ENCODE data around the gene ZNF217.
"Not testable (repeated sequence)": the region's sequence is repeated elsewhere in the genome, so short reads cannot be mapped to it uniquely, and the experiment has no call there.

Gene ZNF217

DNA sequence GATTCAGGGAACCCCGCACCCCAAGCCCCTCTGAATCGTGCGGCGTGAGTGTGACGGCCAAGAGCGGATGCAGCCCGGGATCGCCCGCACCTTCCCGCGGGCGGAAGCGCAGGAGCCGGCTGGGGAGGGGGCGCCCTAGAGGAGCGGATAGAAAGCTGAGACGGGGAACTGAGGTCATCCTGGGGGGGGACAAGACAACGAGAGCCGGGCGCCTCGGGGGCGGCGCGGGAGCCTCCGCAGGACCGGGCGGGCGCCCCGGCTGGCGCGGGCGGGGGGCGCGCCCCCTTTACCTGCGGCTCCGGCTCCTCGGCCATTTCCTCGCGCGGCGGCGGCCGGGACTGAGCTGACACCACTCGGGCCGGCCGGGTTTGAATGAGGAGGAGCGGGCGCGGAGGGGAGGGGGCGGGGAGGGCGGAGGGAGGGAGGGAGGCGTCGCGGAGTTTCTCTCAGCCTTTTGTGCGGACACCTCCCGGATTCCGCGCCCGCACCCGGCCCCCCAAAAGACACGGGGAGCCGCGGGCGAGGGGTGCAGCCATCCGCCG lies at the start of gene ZNF217:
TSS of gene ZNF217 (minus strand) at position 374 of the 542 bp plus-strand sequence. CDS start 11,013 bp downstream, outside the sequence.
- peak; percentile 42 for DNase-seq

DNA sequence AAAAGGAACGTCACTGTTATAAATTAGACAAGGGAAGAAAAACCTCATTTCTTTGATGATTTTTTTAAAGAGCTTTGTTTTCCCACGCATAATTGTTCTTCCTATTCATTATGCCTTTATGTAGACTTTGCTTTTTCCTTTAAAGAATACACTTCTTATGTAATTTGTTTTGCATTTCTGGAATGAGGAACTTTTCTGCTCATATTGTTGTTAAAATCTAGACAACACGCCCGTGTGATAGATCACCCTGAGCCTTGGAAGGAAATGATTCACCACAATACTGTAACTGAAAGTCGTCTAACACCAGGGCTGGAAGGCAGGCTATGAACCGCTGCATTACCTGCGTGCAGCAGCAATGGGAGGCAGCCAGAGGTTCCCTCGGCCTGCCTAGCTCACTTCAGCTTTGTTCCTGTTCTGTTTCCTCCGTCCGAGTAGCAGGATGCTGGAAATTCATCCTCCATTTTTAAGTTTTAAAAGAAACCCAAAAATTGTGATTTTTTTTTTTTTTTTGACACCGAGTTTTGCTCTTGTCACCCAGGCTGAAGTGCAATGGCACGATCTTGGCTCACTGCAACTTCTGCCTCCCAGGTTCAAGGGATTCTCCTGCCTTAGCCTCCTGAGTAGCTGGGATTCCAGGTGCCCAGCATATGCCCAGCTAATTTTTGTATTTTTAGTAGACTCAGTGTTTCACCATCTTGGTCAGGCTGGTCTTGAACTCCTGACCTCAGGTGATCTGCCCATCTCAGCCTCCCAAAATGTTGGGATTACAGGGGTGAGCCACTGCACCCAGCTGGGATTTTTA lies 49.6 kb upstream of the ZNF217 start:
- DNase-seq: no peak

DNA sequence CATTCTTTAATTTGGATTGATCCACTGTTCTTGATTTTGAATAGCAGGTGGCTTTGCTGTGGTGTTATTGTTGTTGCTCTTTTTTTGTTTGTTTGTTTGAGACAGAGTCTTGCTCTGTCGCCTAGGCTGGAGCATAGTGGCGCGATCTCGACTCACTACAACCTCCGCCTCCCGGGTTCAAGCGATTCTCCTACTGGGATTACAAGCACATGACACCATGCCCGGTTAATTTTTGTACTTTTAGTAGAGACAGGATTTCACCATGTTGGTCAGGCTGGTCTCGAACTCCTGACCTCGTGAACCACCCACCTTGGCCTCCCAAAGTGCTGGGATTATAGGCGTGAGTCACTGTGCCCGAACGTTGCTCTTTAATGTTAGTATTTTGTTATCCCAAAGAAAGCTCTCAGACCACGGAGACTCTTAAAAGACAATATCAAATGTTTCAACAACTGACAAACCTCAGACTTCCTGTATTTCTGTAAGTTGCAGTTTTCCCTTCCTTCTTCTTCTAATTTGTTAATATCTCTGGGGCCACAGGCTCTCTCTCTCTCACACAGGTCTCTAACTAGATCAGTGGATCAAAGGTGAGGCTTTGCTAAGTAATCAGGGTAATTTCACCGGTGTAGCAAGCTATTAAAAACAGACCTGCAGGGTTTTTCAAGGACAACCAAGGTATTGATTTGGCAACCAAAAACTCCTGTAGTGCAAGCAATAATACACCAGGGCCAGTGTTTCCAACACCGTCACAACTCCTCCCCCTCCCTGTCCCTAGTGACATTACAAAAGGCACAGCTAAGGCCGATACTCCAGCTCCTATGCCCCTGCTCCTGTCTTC lies 48.8 kb upstream of the ZNF217 start:
- no peak for DNase-seq

DNA sequence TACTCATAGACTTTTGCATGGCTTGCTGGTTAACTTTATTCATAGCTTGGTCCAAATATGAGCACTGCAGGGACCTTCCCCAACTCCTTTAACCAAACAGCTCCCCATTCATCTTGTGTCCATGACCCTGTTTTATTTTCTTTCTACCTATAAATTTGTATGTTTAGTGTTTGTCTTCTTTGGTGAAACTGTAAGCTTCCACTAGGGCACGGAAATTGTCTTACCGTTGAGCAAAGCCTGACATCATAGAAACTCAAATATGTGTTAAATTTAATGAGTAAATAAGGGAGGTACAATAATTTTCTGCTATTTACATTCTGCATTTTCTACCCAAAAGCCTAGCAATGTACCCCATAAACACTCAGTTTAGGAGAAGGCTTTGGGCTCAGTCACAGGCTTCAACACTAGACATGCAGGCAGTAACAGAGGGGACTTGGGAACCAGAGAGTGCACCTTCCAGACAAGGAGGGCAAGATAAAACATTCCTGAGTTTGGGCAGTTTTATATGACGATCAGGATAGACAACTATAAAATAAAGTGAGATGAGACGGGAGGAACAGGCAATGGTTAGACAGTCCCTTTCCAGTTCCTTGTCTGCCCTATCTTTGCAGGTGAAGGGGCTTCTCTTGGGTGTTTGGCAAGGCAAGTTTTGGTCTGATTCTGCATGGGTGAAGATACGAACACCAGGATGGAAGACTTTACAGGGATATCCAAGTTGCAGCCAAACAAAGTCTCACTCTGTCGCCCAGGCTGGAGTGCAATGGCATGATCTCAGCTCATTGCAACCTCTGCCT lies 46.2 kb upstream of the ZNF217 start:
- DNase-seq: no peak

DNA sequence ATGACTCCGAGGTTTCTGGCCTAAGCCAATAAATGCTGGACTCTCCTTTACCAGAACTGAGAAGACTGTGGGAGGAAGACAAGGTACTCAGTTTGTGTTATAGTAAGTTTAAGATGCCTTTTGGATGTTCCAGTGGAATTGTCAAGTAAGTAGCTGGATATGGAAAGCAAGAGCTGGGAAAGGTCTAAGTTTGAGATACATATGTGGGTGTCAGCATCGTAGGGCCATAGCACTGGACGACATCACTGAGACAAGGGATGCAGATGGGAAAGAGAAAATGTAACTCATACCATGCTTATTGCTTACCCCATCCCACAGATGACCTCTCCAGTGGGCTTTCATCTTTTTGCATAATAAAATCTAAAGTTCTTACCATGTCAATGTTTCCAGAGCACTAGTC lies 45.5 kb upstream of the ZNF217 start:
- DNase-seq: no peak

DNA sequence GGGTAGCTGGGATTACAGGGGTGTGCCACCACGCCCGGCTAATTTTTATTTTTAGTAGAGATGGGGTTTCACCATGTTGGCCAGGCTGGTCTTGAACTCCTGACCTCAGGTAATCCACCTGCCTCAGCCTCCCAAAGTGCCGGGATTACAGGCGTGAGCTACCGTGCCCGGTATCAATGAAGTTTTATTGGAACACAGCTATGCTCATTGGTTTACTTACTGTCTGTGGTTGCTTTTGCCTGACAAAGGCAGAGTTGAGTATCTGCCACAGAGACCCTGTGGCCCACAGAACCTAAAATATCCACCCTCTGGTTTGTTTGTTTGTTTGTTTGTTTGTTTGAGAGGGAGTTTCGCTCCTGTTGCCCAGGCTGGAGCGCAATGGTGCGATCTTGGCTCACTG lies 43.7 kb upstream of the ZNF217 start:
- DNase-seq: not testable (repeated sequence)

DNA sequence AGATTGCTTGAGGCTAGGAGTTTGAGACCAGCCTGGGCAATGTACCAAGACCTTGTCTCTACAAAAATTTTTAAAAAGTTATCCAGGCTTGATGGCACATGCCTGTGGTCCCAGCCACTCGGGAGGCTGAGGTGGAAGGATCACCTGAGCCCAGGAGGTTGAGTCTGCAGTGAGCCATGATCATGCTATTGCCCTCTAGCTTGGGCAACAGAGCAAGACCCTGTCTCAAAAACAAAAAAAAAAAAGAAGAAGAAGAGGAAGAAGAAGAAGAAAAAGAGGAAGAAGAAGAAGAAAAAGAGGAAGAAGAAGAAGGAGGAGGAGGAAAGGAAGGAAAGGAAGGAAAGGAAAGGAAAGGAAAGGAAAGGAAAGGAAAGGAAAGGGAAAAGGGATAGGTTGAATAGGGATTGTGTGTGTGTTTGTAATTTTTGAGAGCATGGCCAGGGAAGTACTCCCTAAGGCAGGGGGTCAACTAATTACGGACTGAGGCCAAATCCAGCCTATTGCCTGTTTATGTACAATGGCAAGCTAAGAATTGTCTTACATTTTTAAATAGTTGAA lies 43.0 kb upstream of the ZNF217 start:
- no peak for DNase-seq

DNA sequence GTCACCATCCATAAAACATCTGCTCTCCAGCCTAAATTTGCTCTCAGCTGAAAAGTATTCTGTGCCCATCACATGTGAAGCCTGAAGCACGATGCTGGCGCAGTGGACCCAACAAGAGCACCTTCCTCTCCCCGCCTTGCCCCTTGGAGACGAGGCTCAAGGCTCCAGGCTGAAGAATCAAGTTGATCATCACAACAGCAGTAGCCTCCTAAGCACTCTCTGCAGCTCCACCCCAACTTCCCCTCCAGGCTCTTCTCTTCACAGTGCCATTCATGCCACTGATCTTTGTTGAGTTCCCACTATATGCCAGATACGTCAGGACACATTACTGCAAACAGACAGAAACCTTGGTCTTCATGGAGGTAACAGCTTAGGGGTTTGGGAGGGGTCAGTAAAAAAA lies 41.6 kb upstream of the ZNF217 start:
- DNase-seq: no peak

DNA sequence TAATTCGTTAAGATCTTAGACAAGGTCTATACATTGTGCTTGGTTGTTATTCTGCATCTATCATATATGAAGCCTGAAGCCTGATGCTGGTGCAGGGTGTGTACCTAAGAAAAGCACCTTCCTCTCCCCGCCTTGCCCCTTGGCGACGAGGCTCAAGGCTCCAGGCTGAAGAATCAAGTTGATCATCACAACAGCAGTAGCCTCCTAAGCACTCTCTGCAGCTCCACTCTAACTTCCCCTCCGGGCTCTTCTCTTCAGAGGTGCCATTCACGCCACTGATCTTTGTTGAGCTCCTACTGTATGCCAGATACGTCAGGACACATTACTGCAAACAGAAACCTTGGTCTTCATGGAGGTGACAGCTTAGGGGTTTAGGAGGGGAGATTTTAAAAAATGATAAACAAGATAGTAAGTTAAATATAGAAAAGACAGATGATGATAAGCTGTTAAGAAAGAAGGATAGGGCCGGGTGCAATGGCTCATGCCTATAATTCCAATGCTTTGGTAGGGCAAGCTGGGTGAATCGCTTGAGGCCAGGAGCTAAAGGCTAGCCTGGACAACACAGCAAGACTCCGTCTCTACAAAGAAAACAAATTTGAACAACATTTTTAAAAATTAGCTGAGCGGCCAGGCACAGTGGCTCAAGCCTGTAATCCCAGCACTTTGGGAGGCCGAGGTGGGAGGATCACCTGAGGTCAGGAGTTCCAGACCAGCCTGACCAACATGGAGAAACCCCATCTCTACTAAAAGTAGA lies 38.4 kb upstream of the ZNF217 start:
- DNase-seq: no peak

DNA sequence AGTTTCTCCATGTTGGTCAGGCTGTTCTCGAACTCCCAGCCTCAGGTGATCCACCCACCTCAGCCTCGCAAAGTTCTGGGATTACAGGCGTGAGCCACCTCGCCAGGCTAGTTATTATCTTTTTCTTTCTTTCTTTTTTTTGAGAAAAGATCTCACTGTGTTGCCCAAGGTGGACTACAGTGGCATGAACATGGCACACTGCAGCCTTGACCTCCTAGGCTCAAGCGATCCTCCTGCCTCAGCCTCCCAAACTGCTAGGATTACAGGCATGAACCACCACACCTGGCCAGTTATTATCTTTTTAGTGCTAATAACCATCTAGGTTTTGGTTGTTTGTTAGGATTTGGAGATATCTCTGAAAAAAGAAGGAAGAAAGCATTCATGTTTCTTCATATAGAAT lies 35.8 kb upstream of the ZNF217 start:
- no peak for DNase-seq

DNA sequence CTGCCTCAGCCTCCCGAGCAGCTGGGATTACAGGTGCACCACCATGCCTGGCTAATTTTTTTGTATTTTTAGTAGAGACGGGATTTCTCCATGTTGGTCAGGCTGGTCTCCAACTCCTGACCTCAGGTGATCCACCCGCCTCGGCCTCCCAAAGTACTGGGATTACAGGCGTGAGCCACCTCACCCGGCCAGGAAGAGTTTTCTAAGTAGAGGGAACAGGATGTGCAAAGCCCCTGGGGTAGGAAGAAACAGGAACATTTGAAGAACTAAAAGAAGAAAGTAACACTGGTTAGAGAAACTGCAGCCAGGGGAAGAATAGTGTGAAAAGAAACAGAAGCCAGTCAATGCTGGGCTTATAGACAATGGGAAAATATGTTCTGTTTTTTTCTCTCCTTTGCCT lies 35.1 kb upstream of the ZNF217 start:
- DNase-seq: not testable (repeated sequence)

DNA sequence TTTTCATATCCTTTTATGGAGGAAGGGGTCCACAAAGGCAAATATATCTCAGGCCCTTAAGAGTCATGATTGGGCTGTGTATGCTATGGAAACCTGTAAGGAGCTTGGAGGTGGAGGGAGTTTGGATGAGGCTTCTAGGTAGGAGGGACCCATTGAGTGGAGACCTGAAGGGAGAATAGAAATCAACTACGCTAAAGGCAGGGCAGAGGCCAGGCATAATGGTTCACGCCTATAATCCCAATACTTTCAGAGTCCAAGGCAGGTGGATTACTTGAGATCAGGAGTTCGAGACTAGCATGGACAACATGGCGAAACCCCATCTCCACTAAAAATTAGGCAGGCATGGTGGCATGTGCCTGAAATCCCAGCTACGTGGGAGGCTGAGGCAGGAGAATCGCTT lies 34.4 kb upstream of the ZNF217 start:
- DNase-seq: no peak

DNA sequence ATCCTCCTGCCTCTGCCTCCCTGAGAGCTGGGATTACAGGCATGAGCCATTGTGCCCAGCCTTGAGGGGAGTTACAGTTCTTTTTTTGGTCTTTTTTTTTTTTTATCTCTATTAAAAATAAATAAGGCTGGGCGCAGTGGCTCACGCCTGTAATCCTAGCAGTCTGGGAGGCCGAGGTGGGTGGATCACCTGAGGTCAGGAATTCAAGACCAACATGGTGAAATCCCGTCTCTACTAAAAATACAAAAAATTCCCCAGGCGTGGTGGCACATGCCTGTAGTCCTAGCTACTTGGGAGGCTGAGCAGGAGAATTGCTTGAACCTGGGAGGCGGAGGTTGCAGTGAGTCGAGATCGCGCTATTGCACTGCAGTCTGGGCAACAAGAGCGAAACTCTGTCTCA lies 33.4 kb upstream of the ZNF217 start:
- DNase-seq: not testable (repeated sequence)

DNA sequence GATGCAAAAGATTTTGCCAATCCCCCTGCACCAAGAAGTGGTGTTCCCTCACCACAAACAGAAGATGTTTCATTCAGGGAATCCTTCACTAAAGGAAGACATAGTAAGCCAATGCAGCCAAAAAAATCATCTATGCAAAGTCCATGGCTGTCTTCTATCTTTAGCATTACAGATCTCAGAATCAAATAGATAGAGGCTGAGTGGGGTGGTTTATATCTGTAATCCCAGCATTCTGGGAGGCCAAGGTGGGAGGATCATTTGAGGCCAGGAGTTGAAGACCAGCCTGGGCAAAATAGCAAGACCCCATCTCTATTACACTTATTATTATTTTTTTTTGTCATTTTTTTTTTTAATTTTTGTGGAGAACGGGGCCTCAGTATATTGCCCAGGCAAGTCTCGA lies 32.9 kb upstream of the ZNF217 start:
- no peak for DNase-seq

DNA sequence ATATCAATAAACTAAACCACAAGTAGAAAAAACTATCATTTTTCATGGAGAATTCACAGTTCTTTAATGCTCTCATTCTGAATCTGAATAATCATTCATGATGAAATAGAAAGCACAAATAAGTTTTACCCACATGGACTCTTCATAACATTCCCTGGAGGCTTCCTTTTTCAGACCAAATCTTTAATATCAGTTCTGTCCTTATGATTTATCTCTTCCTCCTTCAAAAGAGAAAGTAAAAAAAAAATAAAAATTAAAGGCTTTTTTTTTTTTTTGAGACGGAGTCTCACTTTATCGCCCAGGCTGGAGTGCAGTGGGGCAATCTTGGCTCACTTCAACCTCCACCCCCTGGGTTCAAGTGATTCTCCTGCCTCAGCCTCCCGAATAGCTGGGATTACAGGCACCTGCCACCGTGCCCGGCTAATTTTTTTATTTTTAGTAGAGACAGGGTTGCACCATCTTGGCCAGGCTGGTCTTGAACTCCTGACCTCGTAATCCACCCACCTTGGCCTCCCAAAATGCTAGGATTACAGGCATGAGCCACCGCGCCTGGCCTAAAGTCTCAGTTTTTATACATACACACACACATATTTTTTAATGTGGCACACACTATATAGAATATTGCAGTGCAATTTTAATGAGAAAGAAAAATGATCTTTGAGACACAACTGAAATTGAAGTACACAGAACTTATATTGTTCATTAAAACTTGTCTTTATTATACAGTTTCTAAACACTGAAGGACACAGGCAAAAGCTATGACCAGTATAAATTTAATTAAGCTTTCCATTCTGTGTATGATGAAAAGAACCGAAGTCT lies 31.9 kb upstream of the ZNF217 start:
- DNase-seq: no peak

DNA sequence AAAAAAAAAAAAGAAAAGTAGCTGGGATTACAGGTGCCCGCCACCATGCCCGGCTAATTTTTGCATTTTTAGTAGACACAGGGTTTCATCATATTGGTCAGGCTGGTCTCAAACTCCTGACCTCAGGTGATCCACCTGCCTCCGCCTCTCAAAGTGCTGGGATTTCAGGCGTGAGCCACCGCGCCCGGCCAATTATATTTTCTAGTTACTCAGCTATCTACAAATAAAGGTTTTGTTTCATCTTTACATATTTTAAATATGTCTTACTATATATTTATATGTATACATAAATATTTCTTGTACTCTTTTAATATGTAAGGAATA lies 31.2 kb upstream of the ZNF217 start:
- not testable (repeated sequence) for DNase-seq

DNA sequence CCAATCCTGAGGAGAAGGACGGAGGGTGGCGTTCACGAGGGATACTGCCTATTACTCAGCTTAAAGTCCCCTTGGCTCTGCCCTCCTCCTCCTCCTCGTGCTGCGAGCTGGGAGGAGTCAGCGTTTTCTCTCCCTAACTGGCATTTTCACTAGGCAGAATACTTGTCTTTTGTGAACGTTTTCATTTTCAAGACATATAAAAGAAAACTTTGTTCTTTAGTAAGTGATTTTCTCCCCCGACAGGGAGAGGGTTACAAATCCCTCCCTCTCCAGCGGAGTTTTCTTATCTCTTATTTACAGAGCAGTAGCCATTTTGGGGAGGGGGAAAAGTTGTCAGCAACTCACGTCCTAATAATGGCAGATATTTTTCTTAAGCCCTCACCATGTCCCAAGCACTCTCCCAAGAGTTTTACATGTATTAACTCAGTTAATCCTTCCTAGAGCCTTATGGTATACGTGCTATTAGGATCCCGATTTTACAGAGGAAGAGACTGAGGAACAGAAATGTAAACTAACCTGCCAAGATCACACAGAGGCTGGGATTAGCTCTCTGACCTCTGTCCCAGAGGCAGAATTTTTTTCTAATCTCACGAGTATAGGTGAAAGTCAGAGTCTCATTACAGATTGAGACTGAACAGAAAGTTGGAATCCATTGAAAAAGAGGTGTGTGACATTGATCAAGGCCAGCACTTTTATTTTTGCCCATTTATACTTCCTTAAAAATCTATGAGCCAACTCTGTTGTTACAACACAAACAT lies 30.0 kb upstream of the ZNF217 start:
- DNase-seq: peak; percentile 30

DNA sequence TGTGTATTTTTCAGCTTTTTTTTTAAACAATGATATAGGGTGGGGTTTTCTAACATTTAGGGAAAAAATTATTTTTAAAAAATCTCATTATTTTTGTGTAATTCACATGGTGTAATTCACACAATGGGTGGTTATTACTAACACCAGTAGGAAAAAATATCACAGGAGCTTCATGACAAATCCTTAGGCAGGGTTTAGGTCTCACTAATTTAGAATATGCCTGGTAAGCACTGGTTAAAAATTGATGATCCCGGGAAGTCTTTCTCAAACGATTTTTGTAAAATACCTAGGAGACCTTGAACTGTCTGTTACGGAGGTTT lies 29.5 kb upstream of the ZNF217 start:
- DNase-seq: no peak

DNA sequence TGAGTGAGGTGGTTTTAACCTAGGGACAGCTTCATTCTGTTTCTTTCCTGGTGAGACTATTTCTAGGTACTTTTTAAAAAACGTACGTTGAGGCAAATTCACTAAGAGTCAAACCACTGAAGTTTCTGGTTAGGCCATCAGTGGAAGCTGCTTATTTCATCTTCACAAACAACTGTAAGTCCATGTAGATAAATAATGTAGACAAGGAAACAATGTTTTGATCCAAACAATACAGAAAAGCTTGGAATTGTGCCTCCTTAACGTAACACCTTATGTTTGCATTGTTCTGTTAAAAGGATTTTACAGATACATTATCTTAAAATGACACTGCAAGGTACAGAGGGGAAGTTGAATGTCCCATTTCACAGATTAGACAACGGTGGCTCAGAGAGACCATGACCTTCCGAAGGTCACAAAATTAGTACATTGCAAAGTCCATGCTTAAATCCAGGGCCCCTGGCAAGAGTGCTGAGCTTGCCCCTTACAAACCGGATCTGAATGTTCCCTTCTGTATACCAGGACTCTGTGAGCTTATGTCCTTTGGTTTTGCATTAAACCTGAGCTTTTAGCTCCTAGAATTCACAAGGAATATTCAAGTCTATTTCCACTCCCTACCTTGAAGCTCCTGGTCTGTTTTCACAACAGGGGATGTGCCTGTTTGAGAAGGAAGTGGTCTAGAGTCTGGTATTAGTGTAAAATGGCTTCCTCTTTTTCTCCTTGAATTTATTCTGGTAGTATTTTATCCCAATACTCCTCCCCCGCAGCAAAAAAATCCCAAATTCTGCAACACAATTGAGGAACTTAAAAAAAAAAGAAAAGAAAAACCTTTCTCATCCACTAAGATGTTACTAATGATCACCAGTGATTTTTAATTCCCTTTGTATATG lies 28.9 kb upstream of the ZNF217 start:
- no peak for DNase-seq

Data from NCI-H510A (cell line).